GM12872 (cell line): ENCODE data around the gene LYST.

ENCODE experiments used
- TF ChIP-seq, protein P1 (sequence below): IDR thresholded peaks from 3 replicates; pipeline ENCODE4 v1.5.1; 2011; ENCODE audit warnings: low read depth, mild to moderate bottlenecking, low read length, moderate library complexity; ENCODE audit not compliant: insufficient read depth

LYST gene

DNA sequence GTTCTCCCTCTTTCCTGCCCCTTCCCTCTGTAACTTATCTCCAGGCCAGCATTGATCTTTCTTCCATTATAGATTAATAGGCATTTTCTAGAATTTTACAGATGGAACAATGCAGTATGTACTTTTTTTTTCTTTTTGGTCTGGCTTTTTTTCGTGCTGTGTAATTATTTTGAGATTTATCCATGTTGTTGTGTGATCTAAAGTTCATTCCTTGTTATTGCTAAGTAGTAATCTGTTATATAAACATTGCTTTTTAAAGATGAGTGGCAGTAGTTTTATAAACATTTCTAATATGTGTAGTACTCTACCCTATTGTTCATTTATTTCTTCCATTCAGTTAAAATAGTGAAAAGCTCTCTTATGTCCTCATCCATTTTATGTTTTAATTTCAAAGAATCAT is 5.9 kb downstream of the LYST start:
- TF ChIP-seq, protein P1, sequence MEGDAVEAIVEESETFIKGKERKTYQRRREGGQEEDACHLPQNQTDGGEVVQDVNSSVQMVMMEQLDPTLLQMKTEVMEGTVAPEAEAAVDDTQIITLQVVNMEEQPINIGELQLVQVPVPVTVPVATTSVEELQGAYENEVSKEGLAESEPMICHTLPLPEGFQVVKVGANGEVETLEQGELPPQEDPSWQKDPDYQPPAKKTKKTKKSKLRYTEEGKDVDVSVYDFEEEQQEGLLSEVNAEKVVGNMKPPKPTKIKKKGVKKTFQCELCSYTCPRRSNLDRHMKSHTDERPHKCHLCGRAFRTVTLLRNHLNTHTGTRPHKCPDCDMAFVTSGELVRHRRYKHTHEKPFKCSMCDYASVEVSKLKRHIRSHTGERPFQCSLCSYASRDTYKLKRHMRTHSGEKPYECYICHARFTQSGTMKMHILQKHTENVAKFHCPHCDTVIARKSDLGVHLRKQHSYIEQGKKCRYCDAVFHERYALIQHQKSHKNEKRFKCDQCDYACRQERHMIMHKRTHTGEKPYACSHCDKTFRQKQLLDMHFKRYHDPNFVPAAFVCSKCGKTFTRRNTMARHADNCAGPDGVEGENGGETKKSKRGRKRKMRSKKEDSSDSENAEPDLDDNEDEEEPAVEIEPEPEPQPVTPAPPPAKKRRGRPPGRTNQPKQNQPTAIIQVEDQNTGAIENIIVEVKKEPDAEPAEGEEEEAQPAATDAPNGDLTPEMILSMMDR = no peak

DNA sequence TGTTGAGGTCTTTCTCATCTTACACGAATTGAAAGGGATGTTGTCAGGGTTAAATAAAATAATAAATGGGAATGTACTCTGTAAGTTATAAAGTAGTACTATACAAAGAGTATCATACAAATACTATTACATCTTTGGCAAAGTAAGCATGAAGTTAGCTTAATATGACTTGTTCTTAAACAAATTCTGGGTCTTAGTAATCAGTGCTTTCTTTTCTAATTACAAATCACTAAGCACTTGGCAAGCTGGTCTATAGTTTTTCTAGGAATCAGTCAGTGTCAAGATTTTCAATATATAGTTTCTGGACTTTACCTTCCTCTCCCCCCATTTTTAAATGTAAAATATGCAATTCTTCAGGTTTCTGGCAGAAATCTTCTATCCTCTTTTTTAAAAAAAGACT is 6.9 kb downstream of the LYST start:
- TF ChIP-seq, protein P1 = no peak

GRCh38 chr1:235858766-235859165 is 7.9 kb downstream of the LYST start:
- TF ChIP-seq, protein P1 = no peak

GRCh38 chr1:235857756-235858155 is 8.9 kb downstream of the LYST start:
- TF ChIP-seq, protein P1 = no peak

- TF ChIP-seq, protein P1 = no peak
These were observed 10.8 kb downstream of the LYST start for GRCh38 chr1:235855811-235856429.

GRCh38 chr1:235854347-235854746 is 12.4 kb downstream of the LYST start:
- TF ChIP-seq, protein P1 = no peak

DNA sequence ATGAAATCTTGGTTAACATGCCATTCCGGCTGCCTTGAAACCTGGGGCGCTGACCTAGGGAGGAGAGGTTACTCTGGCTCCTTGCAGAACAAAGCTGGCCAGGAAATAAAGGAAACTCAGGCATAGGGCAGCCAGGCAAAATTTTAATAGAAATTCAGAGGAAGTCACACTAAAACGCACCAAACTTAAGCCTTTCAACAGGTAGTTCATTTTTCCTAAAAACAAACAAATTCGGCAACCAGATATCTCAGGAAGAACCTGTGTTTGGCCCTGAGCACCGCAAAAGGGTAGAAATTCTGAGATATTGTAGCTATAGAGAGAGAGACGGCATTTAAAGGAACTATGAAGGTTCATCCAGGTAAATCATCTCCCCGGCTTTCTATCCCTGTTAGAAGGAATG is 13.1 kb downstream of the LYST start:
- TF ChIP-seq, protein P1 = no peak
